ENCODE data around the gene CEP128. TPM values are rescaled to one million over a fixed set of nuclear protein-coding genes. Genes with fewer than 3 reads are reported as not detected.

The CEP128 gene
- total RNA-seq, 2 experiments from 2014 or later: 71.9 to 137 TPM

DNA sequence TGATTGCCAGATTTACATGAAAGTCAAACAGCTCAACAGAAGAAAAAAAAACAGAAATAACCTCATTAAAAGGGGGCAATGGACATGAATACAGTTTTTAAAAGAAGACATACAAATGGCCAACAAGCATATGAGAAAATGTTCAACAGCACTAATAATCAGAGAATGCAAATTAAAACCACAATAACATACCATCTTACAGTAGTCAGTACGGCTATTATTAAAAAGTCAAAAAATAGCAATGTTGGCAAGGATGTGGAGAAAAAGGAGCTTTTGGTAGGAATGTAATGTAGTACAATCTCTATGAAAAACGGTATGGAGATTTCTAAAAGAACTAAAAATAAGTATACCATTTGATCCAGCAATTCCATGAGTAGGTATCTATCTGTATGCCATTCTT, 272.1 kb downstream of the CEP128 start:
- TF ChIP-seq, protein P1, sequence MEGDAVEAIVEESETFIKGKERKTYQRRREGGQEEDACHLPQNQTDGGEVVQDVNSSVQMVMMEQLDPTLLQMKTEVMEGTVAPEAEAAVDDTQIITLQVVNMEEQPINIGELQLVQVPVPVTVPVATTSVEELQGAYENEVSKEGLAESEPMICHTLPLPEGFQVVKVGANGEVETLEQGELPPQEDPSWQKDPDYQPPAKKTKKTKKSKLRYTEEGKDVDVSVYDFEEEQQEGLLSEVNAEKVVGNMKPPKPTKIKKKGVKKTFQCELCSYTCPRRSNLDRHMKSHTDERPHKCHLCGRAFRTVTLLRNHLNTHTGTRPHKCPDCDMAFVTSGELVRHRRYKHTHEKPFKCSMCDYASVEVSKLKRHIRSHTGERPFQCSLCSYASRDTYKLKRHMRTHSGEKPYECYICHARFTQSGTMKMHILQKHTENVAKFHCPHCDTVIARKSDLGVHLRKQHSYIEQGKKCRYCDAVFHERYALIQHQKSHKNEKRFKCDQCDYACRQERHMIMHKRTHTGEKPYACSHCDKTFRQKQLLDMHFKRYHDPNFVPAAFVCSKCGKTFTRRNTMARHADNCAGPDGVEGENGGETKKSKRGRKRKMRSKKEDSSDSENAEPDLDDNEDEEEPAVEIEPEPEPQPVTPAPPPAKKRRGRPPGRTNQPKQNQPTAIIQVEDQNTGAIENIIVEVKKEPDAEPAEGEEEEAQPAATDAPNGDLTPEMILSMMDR (conservative IDR thresholded peaks at IDR 0.05; ENCODE audit: low read length): no peak
- no peak for TF ChIP-seq EZH2phosphoT487 (IDR thresholded peaks at IDR 0.05; ENCODE audit: borderline replicate concordance, low read depth, low read length)
- Histone ChIP-seq H3K4me2 (ENCODE audit: low read length) (no peak overlapping the region), H3K4me3 (ENCODE audit: low read depth, low read length, poor library complexity, severe bottlenecking) (no peak overlapping the region), H2AFZ (ENCODE audit: low read length) (no peak overlapping the region), H3K9me3 (ENCODE audit: low read length) (no peaks in the 10 kb centered on the region; the same call in 1 of the 2 replicates), H3K36me3 (ENCODE audit: insufficient read depth, low read length) (no peaks in the 10 kb centered on the region; the same call in 1 of the 2 replicates), H4K20me1 (ENCODE audit: insufficient read depth, low read length) (no peaks in the 10 kb centered on the region), H3K9me2 (ENCODE audit: insufficient read depth, low read length) (no peaks in the 10 kb centered on the region), H3K27ac (ENCODE audit: low read depth, low read length, poor library complexity, severe bottlenecking) (no peak overlapping the region), H3K79me2 (ENCODE audit: insufficient read depth, low read depth, low read length) (no peaks in the 10 kb centered on the region), H3K4me1 (ENCODE audit: insufficient read depth, low read length, poor library complexity, severe bottlenecking) (peaks cover 8% of the 10 kb centered on the region)
- CTCF ChIA-PET (ENCODE audit: unreplicated experiment): no interaction called here
- intact Hi-C loops (cut with micrococcal nuclease; ENCODE audit: unreplicated experiment): no loop called here
- no peak for DNase-seq (ENCODE audit: low spot score)
- POLR2A ChIA-PET: interaction anchor here (0.6 kb wide), 1 partner anchor 879 kb away, joined by 3 read pairs; no protein-coding TSS in a partner anchor
- no TSS peak for BruUV-seq (replicated peaks)

DNA sequence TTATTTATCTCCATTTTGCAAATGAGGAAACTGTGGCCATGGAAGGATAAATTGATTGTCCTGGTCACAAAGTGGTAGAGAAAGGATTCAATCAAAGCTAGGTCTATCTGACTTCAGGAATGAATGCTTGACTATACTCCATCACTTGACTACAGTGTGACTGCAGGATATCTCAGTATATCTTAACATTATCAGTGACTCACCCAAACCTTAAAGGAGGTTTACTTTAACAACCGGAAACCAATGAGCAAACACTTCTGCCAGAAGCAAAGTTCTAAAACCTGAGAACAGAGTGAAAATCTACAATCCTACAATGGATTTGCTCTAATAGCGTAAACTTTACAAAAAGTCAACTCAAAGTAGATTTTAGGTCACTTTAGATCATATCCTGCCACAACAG, 277.0 kb downstream of the CEP128 start:
- no peaks in the 10 kb centered on the region for H3K79me2 ChIP-seq (ENCODE audit: insufficient read depth, low read depth, low read length)
- no peak overlapping the region for H3K4me3 ChIP-seq (ENCODE audit: low read depth, low read length, poor library complexity, severe bottlenecking)
- H4K20me1 ChIP-seq (ENCODE audit: insufficient read depth, low read length): no peaks in the 10 kb centered on the region
- DNase-seq (ENCODE audit: low spot score): no peak
- no TSS peak for BruUV-seq (replicated peaks)
- H2AFZ ChIP-seq (ENCODE audit: low read length): no peak overlapping the region
- H3K36me3 ChIP-seq (ENCODE audit: insufficient read depth, low read length): no peaks in the 10 kb centered on the region
- intact Hi-C loops (cut with micrococcal nuclease; ENCODE audit: unreplicated experiment): no loop called here
- no peaks in the 10 kb centered on the region for H3K4me1 ChIP-seq (ENCODE audit: insufficient read depth, low read length, poor library complexity, severe bottlenecking)
- ChIA-PET POLR2A (no interaction called here), CTCF (ENCODE audit: unreplicated experiment) (no interaction called here)
- TF ChIP-seq EZH2phosphoT487 (IDR thresholded peaks at IDR 0.05; ENCODE audit: borderline replicate concordance, low read depth, low read length): no peak
- TF ChIP-seq, protein P1 (conservative IDR thresholded peaks at IDR 0.05; ENCODE audit: low read length): no peak
- H3K9me3 ChIP-seq (ENCODE audit: low read length): no peaks in the 10 kb centered on the region; the same call in 1 of the 2 replicates
- H3K27ac ChIP-seq (ENCODE audit: low read depth, low read length, poor library complexity, severe bottlenecking): no peak overlapping the region
- no peak overlapping the region for H3K4me2 ChIP-seq (ENCODE audit: low read length)
- H3K9me2 ChIP-seq (ENCODE audit: insufficient read depth, low read length): no peaks in the 10 kb centered on the region

DNA sequence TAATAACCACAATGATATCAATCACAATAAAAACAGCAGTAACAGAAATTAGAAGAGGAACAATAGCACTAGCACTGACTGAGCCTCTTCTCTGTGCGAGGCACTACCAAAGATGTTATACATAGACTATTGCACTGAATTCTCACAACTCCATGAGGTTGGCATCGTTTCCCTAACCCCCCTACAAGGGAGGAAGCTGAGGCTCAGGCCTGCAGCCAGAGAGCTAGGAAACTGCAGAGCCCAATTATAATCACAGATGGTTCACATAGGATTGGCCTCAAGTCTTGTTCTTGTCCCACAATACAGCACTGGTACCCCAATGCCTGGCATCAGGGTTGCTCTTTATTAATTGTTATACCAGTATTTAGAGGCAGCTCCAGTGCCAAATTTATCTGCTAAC, 278.0 kb downstream of the CEP128 start:
- H3K9me2 ChIP-seq (ENCODE audit: insufficient read depth, low read length): no peaks in the 10 kb centered on the region
- TF ChIP-seq, protein P1 (conservative IDR thresholded peaks at IDR 0.05; ENCODE audit: low read length): no peak
- TF ChIP-seq EZH2phosphoT487 (IDR thresholded peaks at IDR 0.05; ENCODE audit: borderline replicate concordance, low read depth, low read length): no peak
- ChIA-PET POLR2A (no interaction called here), CTCF (ENCODE audit: unreplicated experiment) (no interaction called here)
- H3K27ac ChIP-seq (ENCODE audit: low read depth, low read length, poor library complexity, severe bottlenecking): no peak overlapping the region
- H4K20me1 ChIP-seq (ENCODE audit: insufficient read depth, low read length): no peaks in the 10 kb centered on the region
- H3K9me3 ChIP-seq (ENCODE audit: low read length): no peaks in the 10 kb centered on the region; the same call in 1 of the 2 replicates
- H3K4me1 ChIP-seq (ENCODE audit: insufficient read depth, low read length, poor library complexity, severe bottlenecking): no peaks in the 10 kb centered on the region
- no TSS peak for BruUV-seq (replicated peaks)
- intact Hi-C loops (cut with micrococcal nuclease; ENCODE audit: unreplicated experiment): no loop called here
- H3K4me3 ChIP-seq (ENCODE audit: low read depth, low read length, poor library complexity, severe bottlenecking): no peak overlapping the region
- no peak for DNase-seq (ENCODE audit: low spot score)
- H3K36me3 ChIP-seq (ENCODE audit: insufficient read depth, low read length): no peaks in the 10 kb centered on the region
- H2AFZ ChIP-seq (ENCODE audit: low read length): no peak overlapping the region
- H3K4me2 ChIP-seq (ENCODE audit: low read length): no peak overlapping the region
- no peaks in the 10 kb centered on the region for H3K79me2 ChIP-seq (ENCODE audit: insufficient read depth, low read depth, low read length)

Measured in OCI-LY7 (cell line).